ENCODE measurements around the gene NOM1.

DNA sequence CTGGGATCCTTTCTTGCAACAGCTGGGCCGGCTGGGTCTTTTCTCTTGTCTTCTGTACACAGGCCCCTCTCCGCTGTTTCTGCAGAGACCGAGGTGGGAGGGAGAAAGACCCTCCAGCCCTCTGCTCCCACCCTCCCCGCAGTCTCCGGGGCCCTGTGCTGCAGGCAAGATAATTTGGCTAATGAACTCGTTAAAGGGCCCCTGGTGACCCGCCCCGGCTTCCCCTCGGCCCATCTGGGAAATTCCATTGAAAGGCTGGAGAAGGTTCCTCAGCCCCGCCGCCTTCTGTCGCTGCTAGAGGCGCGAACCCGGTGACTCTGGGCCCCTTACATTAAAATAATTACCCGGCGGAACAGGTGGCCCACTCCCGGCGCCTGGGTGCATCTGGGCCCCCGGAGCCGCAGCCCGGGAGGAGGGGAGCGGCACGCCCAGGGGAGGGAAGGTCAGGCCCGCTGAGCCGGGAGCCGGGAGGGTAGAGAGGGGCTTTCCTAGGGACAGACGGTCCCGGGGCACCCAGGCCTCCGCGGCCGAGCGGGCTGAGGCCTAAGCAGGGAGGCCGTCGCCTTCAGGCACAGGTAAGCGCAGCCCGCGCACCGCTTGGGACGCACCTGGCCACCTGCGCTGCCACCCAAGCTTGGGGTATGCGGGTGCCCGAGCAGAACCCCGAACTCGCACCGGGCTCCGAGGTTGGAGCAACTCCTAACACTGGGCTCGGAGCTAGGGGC, 68.3 kb downstream of the NOM1 start:
- no peak for TF ChIP-seq CTBP1 (IDR thresholded peaks at IDR 0.05; ENCODE audit: borderline replicate concordance)
- TF ChIP-seq ZNF384 (IDR thresholded peaks at IDR 0.05) = no peak
- TF ChIP-seq FOXA1 (IDR thresholded peaks at IDR 0.05) = no peak
- no peak for TF ChIP-seq ELF4 (IDR thresholded peaks at IDR 0.05)

Measured in HEK293T (cell line).